NB4 (cell line): ENCODE measurements around the gene H1-8.

Experiments
- CTCF ChIP-seq: IDR thresholded peaks from one replicate; pipeline ENCODE4 v1.5.1; 2012; ENCODE audit warnings: low read depth, low read length
- MAX ChIP-seq: IDR thresholded peaks from 2 replicates; pipeline ENCODE4 v1.6.1; 2011; ENCODE audit warnings: low read depth, low read length
- POLR2A ChIP-seq: IDR thresholded peaks from 2 replicates; pipeline ENCODE4 v1.6.1; 2011; ENCODE audit warnings: mild to moderate bottlenecking; ENCODE audit not compliant: insufficient read length; ENCODE audit errors: extremely low read depth

GRCh38 chr3:129558772-129559564 is 16.0 kb downstream of the H1-8 start:
- TF ChIP-seq CTCF (no peak), POLR2A (no peak), MAX (peak; percentile 24; the same call in 1 of the 2 replicates)
